ENCODE measurements around the gene HOXC5.

HOXC5 gene

GRCh38 chr12:53996240-53997203, 36.3 kb upstream of the HOXC5 start:
- no peak for DNase-seq

- no peak for DNase-seq
These were observed 35.4 kb upstream of the HOXC5 start for GRCh38 chr12:53997204-53998109.

GRCh38 chr12:53998110-53998899, 34.5 kb upstream of the HOXC5 start:
- DNase-seq: no peak

- DNase-seq: no peak
These were observed 34.0 kb upstream of the HOXC5 start for GRCh38 chr12:53998900-53999236.

GRCh38 chr12:53999559-54000115, 33.2 kb upstream of the HOXC5 start:
- no peak for DNase-seq

- DNase-seq: no peak
These were observed 32.4 kb upstream of the HOXC5 start, which contains the start of gene HOXC9 for GRCh38 chr12:54000116-54001114. Gene HOXC9 (plus strand): TSS chr12:54000161. CDS start chr12:54000189, 28 bp downstream.

- no peak for DNase-seq
These were observed 31.3 kb upstream of the HOXC5 start for GRCh38 chr12:54001283-54002187.

GRCh38 chr12:54002278-54002914, 30.5 kb upstream of the HOXC5 start:
- no peak for DNase-seq

- no peak for DNase-seq
These were observed 29.9 kb upstream of the HOXC5 start for GRCh38 chr12:54002915-54003389.

GRCh38 chr12:54003625-54004024, 29.2 kb upstream of the HOXC5 start:
- no peak for DNase-seq

GRCh38 chr12:54004063-54004840, 28.6 kb upstream of the HOXC5 start:
- no peak for DNase-seq

- no peak for DNase-seq
These were observed 27.9 kb upstream of the HOXC5 start for GRCh38 chr12:54004841-54005530.

- no peak for DNase-seq
These were observed 27.4 kb upstream of the HOXC5 start for GRCh38 chr12:54005531-54005852.

- peak; percentile 88 for DNase-seq
These were observed 26.8 kb upstream of the HOXC5 start for GRCh38 chr12:54005853-54006558.

GRCh38 chr12:54006559-54007220, 26.2 kb upstream of the HOXC5 start:
- no peak for DNase-seq

- no peak for DNase-seq
These were observed 25.2 kb upstream of the HOXC5 start for GRCh38 chr12:54007538-54008259.

Measured in activated T-cell treated with anti-CD3 and anti-CD28 coated beads, Interleukin-2, amount 50 U/mL, for 1 hour (primary cell).